Testis (tissue), 3 donors: Measurements from ENCODE around the gene MTURN. TPM values are rescaled to one million over a fixed set of nuclear protein-coding genes. Genes with fewer than 3 reads are reported as not detected.

Experiments
- DNase-seq: peaks from one replicate; pipeline ENCODE4 v3.0.0-alpha.2; 2019
- H3K27ac ChIP-seq, 2 donors: fragments of 200-600 bp; sonication (generic); one replicate each; pipeline ENCODE4 v1.5.1; 2019
- H3K27me3 ChIP-seq: fragments of 200-600 bp; sonication (generic); one replicate; pipeline ENCODE4 v1.5.1; 2019
- H3K36me3 ChIP-seq: fragments of 200-600 bp; sonication (generic); one replicate; pipeline ENCODE4 v1.5.1; 2017; ENCODE audit warnings: low read depth; ENCODE audit errors: missing control alignments
- H3K4me1 ChIP-seq: fragments of 200-600 bp; sonication (generic); one replicate; pipeline ENCODE4 v1.5.1; 2019
- H3K4me3 ChIP-seq, 2 donors: fragments of 200-600 bp; sonication (generic); one replicate each; pipeline ENCODE4 v1.5.1; 2017 to 2019
- H3K9me3 ChIP-seq: fragments of 200-600 bp; sonication (generic); one replicate; pipeline ENCODE4 v1.5.1; 2017
- CTCF ChIP-seq, 3 experiments: fragments of 450-650 bp in 2 of 3; fragments of 200-600 bp in 1 of 3; sonication (generic) in 1 of 3; IDR thresholded peaks; one replicate each; pipeline ENCODE4 v1.5.1; 2016 to 2019; ENCODE audit warnings: antibody characterized with exemption in 3 of 3, mild to moderate bottlenecking in 2 of 3, moderate library complexity in 1 of 3
- POLR2A ChIP-seq: fragments of 450-650 bp; IDR thresholded peaks from one replicate; pipeline ENCODE4 v1.6.1; 2017; ENCODE audit warnings: antibody characterized with exemption, mild to moderate bottlenecking, moderate library complexity
- WGBS, 2 donors: methylation state at CpG; one replicate each; pipeline ENCODE4 v1.1.5; 2018; 5-methylcytosine and 5-hydroxymethylcytosine counted together
- intact Hi-C: fragments of 100-400 bp; cut with DNase I; formaldehyde crosslinking; loops from one replicate; pipeline ENCODE4 v1.15.1; 2023; ENCODE audit warnings: low total_unique reads
- polyA plus RNA-seq: library from polyadenylated mRNA; stranded (reverse); fragments of 350-450 nt; fragmentation: Illumina TruSeq; extraction: RNeasy Lipid Tissue Mini Kit (QIAGEN cat#74804); gene quantifications from one replicate; pipeline ENCODE4 v1.2.3, GENCODE V29; 2014; ENCODE audit warnings: low read depth, low replicate concordance; ENCODE audit not compliant: insufficient read depth
- total RNA-seq, 2 donors: library from RNA; depleted of rRNA; stranded (reverse); fragments of >200 nt; gene quantifications; one replicate each; pipeline ENCODE4 v1.2.3, GENCODE V29; 2016

MTURN gene
- total and polyA plus RNA-seq, 3 donors from 2014 or later = 17.3 to 25.6 (median 19.3) TPM

- 88 to 95% methylated on average over 5 of the region's 5 CpGs for WGBS, 2 donors
- no peak for DNase-seq
- H3K27ac ChIP-seq = no peak overlapping the region
- no peaks in the 10 kb centered on the region for H3K9me3 ChIP-seq
- H3K4me1 ChIP-seq = peaks cover 14% of the 10 kb centered on the region
- H3K36me3 ChIP-seq = no peaks in the 10 kb centered on the region
- intact Hi-C loops = no loop called here
- H3K4me3 ChIP-seq = no peak overlapping the region
- H3K27me3 ChIP-seq = no peaks in the 10 kb centered on the region
- no peak for TF ChIP-seq CTCF (IDR thresholded peaks at IDR 0.05)
- TF ChIP-seq POLR2A = no peak
Observed at GRCh38 chr7:30177186-30177585, 42.4 kb downstream of the MTURN start.

- TF ChIP-seq CTCF (IDR thresholded peaks at IDR 0.05) (no peak), POLR2A (no peak)
- Histone ChIP-seq H3K4me3 (no peak overlapping the region), H3K4me1 (peaks cover 9% of the 10 kb centered on the region), H3K27ac (no peak overlapping the region), H3K36me3 (no peaks in the 10 kb centered on the region), H3K27me3 (no peaks in the 10 kb centered on the region), H3K9me3 (no peaks in the 10 kb centered on the region)
- no peak for DNase-seq
- intact Hi-C loops = no loop called here
- WGBS, 2 donors = 21 to 45% methylated on average over 3 of the region's 3 CpGs
Observed at GRCh38 chr7:30177965-30178364, 43.2 kb downstream of the MTURN start.

- DNase-seq = no peak
- H3K9me3 ChIP-seq = no peaks in the 10 kb centered on the region
- H3K36me3 ChIP-seq = no peaks in the 10 kb centered on the region
- no peak overlapping the region for H3K27ac ChIP-seq
- H3K27me3 ChIP-seq = no peaks in the 10 kb centered on the region
- WGBS, 2 donors = 75 to 84% methylated on average over 3 of the region's 3 CpGs
- intact Hi-C loops = no loop called here
- H3K4me3 ChIP-seq = no peak overlapping the region
- TF ChIP-seq POLR2A (no peak), CTCF (IDR thresholded peaks at IDR 0.05) (no peak)
- H3K4me1 ChIP-seq = peaks cover 3% of the 10 kb centered on the region
Observed at GRCh38 chr7:30178748-30179436, 44.1 kb downstream of the MTURN start.

GRCh38 chr7:30180718-30181117, 45.9 kb downstream of the MTURN start:
- no peak for DNase-seq
- no peaks in the 10 kb centered on the region for H3K36me3 ChIP-seq
- no peaks in the 10 kb centered on the region for H3K27me3 ChIP-seq
- no peaks in the 10 kb centered on the region for H3K9me3 ChIP-seq
- intact Hi-C loops = no loop called here
- H3K27ac ChIP-seq = no peak overlapping the region
- WGBS, 2 donors = 90 to 95% methylated on average over 2 of the region's 2 CpGs
- no peak overlapping the region for H3K4me3 ChIP-seq
- no peaks in the 10 kb centered on the region for H3K4me1 ChIP-seq
- TF ChIP-seq POLR2A (no peak), CTCF (IDR thresholded peaks at IDR 0.05) (no peak)

GRCh38 chr7:30181211-30181610, 46.4 kb downstream of the MTURN start:
- TF ChIP-seq CTCF (IDR thresholded peaks at IDR 0.05) (no peak), POLR2A (no peak)
- Histone ChIP-seq H3K9me3 (no peaks in the 10 kb centered on the region), H3K27ac (no peak overlapping the region), H3K4me3 (no peak overlapping the region), H3K4me1 (no peaks in the 10 kb centered on the region), H3K36me3 (no peaks in the 10 kb centered on the region), H3K27me3 (no peaks in the 10 kb centered on the region)
- DNase-seq = no peak
- intact Hi-C loops = no loop called here
- WGBS, 2 donors = 92 to 99% methylated on average over 6 of the region's 6 CpGs
